Gastrocnemius medialis (tissue), 4 donors: ENCODE results near the gene MAGIX.

Experiments
- CTCF ChIP-seq, 5 experiments: fragments of 450-650 bp in 3 of 5; fragments of 200-600 bp in 2 of 5; sonication (generic) in 2 of 5; IDR thresholded peaks in 4 of 5; conservative IDR thresholded peaks in 1 of 5; 1 replicate in 4 of 5; 2 replicates in 1 of 5; pipeline ENCODE4 v1.5.1; 2016 to 2019; ENCODE audit warnings: antibody characterized with exemption in 5 of 5, mild to moderate bottlenecking in 3 of 5, moderate library complexity in 3 of 5
- POLR2A ChIP-seq, 2 donors: fragments of 450-650 bp; IDR thresholded peaks; one replicate each; pipeline ENCODE4 v1.6.1; 2017; ENCODE audit warnings: antibody characterized with exemption in 2 of 2, mild to moderate bottlenecking in 2 of 2, moderate library complexity in 2 of 2

- TF ChIP-seq POLR2A (IDR thresholded peaks at IDR 0.05): no peak
- TF ChIP-seq CTCF (IDR thresholded peaks at IDR 0.05 in 4 of 5, conservative IDR thresholded peaks at IDR 0.05 in 1 of 5): no peak
Observed at GRCh38 chrX:49198540-49199314, 36.2 kb downstream of the MAGIX start.
